ENCODE data around the gene SLC8A2.

Gene SLC8A2

GRCh38 chr19:47381121-47381520 is 90.6 kb downstream of the SLC8A2 start:
- DNase-seq (ENCODE audit: low spot score): no peak

DNA sequence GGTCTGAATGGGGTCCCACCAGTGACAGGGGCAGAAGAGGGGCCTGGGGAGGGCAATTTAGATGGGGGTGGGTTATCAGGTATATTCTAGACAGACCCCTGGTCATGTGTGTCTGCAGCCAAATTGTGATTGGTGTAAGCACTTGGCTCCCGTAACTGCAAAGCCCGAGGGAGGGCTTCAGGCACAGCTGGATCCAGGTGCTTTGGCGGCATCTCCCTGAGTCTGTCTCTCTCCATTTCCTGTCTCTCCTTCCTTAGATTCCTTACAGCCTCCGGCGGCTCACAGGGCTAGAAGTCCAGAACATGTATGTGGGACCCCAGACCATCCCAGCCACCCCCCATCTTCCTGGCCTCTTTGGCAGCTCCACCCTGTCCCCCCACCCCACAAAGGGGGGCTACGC is 91.1 kb downstream of the SLC8A2 start:
- no peak for DNase-seq (ENCODE audit: low spot score)

GRCh38 chr19:47379381-47379938 is 92.2 kb downstream of the SLC8A2 start:
- DNase-seq (ENCODE audit: low spot score): no peak

GRCh38 chr19:47378246-47378645 is 93.4 kb downstream of the SLC8A2 start:
- DNase-seq (ENCODE audit: low spot score): no peak
